ENCODE data around the gene ANKDD1B. TPM values are rescaled to one million over a fixed set of nuclear protein-coding genes. Genes with fewer than 3 reads are reported as not detected.

The ANKDD1B gene
- total RNA-seq, 1 donor from 2014 or later: not detected

DNA sequence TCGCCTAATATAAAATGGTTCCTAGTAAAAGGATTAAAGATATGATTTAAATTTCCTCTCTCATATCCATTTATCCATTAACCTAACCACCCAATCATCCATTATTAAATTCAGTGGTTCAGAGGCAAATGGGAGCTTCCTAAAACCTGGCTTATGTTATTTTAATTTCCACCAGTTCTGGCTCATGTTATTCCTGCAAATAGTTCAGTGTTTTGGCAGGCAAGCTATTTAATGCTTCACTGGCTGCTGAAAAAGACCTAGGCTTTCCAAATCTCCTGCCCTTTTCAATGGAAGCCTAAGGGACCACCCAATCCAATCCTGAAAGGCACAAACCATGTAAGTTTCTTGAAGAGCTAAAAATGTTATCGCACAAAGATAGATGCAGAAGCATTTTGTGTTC, 53.7 kb downstream of the ANKDD1B start:
- Histone ChIP-seq H3K27ac (no peak overlapping the region), H3K4me1 (no peaks in the 10 kb centered on the region), H3K9me3 (no peaks in the 10 kb centered on the region), H3K36me3 (no peaks in the 10 kb centered on the region), H3K27me3 (no peaks in the 10 kb centered on the region), H3K4me3 (no peak overlapping the region)
- TF ChIP-seq POLR2AphosphoS5 (IDR thresholded peaks at IDR 0.05; ENCODE audit: insufficient read depth in 1 of 2, low read depth in 1 of 2): no peak
- TF ChIP-seq, protein P1, sequence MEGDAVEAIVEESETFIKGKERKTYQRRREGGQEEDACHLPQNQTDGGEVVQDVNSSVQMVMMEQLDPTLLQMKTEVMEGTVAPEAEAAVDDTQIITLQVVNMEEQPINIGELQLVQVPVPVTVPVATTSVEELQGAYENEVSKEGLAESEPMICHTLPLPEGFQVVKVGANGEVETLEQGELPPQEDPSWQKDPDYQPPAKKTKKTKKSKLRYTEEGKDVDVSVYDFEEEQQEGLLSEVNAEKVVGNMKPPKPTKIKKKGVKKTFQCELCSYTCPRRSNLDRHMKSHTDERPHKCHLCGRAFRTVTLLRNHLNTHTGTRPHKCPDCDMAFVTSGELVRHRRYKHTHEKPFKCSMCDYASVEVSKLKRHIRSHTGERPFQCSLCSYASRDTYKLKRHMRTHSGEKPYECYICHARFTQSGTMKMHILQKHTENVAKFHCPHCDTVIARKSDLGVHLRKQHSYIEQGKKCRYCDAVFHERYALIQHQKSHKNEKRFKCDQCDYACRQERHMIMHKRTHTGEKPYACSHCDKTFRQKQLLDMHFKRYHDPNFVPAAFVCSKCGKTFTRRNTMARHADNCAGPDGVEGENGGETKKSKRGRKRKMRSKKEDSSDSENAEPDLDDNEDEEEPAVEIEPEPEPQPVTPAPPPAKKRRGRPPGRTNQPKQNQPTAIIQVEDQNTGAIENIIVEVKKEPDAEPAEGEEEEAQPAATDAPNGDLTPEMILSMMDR (IDR thresholded peaks at IDR 0.05): no peak
- intact Hi-C loops (cut with DNase I): no loop called here
- DNase-seq (ENCODE audit: extremely low spot score in 2 of 2): no peak

DNA sequence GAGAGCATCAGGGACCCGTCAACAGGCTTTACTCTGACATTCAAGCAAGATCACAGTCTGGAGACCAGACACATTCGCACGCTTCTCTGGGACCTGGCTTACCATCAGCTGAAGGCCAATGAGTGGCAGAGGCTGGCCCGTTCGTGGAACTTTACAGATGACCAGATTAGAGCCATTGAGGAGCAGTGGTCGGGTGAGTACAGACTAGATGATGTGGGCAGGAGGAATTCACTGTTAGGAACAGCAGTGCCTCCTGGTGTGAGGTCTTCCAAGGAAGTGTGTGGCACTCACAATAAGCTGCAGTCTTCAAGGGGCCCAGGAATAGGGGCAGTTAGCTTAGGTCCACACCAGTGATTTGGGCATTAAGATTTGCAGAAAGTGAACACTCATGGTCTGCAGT, 55.5 kb downstream of the ANKDD1B start:
- H3K4me1 ChIP-seq: no peaks in the 10 kb centered on the region
- TF ChIP-seq POLR2A (IDR thresholded peaks at IDR 0.05) (no peak), POLR2AphosphoS5 (IDR thresholded peaks at IDR 0.05; ENCODE audit: insufficient read depth in 1 of 2, low read depth in 1 of 2) (no peak)
- TF ChIP-seq, protein P1 (IDR thresholded peaks at IDR 0.05): no peak
- no peaks in the 10 kb centered on the region for H3K36me3 ChIP-seq
- no peaks in the 10 kb centered on the region for H3K9me3 ChIP-seq
- H3K27me3 ChIP-seq: no peaks in the 10 kb centered on the region
- no peak overlapping the region for H3K27ac ChIP-seq
- intact Hi-C loops (cut with DNase I): no loop called here
- H3K4me3 ChIP-seq: no peak overlapping the region
- DNase-seq (ENCODE audit: extremely low spot score in 2 of 2): no peak

DNA sequence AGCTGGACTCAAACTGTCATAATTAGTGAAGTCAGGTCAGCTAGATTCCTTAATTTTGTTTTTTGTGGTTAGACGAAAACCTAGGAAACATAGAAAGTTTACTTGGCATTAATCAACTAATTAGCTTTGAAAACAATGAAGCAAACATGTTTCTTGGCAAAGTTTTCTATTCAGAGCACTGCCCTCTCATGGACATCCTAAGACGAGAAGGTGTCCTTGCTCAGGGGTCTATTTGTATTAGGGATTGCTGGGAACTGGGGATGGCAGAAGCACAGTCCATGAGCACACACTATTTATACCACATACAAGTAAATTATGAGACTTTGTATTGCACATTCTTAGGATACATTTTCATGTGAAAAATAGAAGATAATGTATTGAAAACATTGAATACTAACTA, 56.3 kb downstream of the ANKDD1B start:
- Histone ChIP-seq H3K4me1 (no peaks in the 10 kb centered on the region), H3K4me3 (no peak overlapping the region), H3K36me3 (no peaks in the 10 kb centered on the region), H3K27me3 (no peaks in the 10 kb centered on the region), H3K9me3 (no peaks in the 10 kb centered on the region), H3K27ac (no peak overlapping the region)
- no peak for TF ChIP-seq POLR2A (IDR thresholded peaks at IDR 0.05)
- no peak for TF ChIP-seq POLR2AphosphoS5 (IDR thresholded peaks at IDR 0.05; ENCODE audit: insufficient read depth in 1 of 2, low read depth in 1 of 2)
- TF ChIP-seq, protein P1 (IDR thresholded peaks at IDR 0.05): no peak
- no peak for DNase-seq (ENCODE audit: extremely low spot score in 2 of 2)
- intact Hi-C loops (cut with DNase I): no loop called here

DNA sequence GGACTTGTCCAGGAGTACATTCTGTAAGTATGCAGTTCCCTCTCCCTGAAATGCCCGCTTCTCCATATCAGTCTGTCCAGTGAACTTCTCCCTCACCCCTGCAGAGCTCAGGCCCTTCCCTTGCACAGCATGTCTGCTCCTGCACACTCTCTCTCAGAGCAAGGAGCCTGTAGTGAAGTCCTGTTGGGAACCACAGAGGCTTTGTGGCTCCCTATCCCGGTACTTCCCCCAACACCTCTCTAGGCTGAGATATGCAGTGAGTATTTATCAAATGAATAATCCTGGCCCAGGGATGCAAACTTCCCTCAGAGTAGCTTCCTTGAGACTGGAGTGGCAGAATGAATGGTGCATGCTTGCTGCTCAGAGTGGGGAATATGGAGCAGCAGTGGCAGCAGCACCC, 57.2 kb downstream of the ANKDD1B start:
- intact Hi-C loops (cut with DNase I): no loop called here
- Histone ChIP-seq H3K9me3 (no peaks in the 10 kb centered on the region), H3K27ac (no peak overlapping the region), H3K4me3 (no peak overlapping the region), H3K4me1 (no peaks in the 10 kb centered on the region), H3K27me3 (no peaks in the 10 kb centered on the region), H3K36me3 (no peaks in the 10 kb centered on the region)
- DNase-seq (ENCODE audit: extremely low spot score in 2 of 2): no peak
- TF ChIP-seq POLR2A (IDR thresholded peaks at IDR 0.05) (no peak), POLR2AphosphoS5 (IDR thresholded peaks at IDR 0.05; ENCODE audit: insufficient read depth in 1 of 2, low read depth in 1 of 2) (no peak)
- TF ChIP-seq, protein P1 (IDR thresholded peaks at IDR 0.05): no peak

DNA sequence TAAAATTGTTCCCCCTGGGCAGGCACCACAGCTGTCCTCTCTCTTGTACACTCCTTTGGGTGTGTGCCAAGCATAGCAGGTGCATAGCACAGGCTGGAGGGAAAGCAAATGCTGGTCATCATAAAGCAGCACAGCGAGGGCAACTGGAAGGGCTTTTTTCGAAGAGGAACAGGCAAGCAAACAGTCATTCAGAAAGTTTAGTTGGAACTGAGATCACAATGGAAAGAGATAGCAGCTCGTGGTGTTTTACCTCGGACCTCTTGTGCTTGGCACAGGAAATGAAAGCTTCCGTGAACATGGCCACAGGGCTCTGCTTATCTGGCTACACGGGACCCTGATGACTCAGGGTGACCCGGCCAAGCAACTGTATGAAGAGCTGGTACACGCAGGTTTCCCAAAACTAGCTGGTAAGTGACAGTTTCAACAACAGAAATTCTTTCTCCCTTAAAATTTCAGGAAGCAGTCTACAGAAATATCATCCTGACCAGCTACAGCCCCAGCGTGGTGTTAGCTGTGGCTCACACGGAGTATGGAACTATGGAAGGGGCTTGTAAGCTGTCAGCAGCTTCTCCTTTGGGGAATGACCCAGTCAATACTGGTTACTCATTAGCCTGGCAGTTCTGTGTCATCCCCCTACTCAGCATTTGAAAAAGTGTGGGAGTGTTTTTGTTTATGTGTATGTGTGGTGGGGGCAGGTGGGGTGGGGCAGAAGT, 57.9 kb downstream of the ANKDD1B start:
- intact Hi-C loops (cut with DNase I): no loop called here
- H3K9me3 ChIP-seq: no peaks in the 10 kb centered on the region
- no peaks in the 10 kb centered on the region for H3K4me1 ChIP-seq
- H3K27me3 ChIP-seq: no peaks in the 10 kb centered on the region
- TF ChIP-seq POLR2A (IDR thresholded peaks at IDR 0.05) (no peak), POLR2AphosphoS5 (IDR thresholded peaks at IDR 0.05; ENCODE audit: insufficient read depth in 1 of 2, low read depth in 1 of 2) (peak in 1 of 2 donors; percentile 28)
- DNase-seq (ENCODE audit: extremely low spot score in 2 of 2): no peak
- no peak overlapping the region for H3K4me3 ChIP-seq
- no peak overlapping the region for H3K27ac ChIP-seq
- H3K36me3 ChIP-seq: no peaks in the 10 kb centered on the region

Data from vagina (tissue), 2 donors.